Left lobe of liver (tissue), 2 donors: ENCODE results near the gene PMFBP1. TPM values are rescaled to one million over a fixed set of nuclear protein-coding genes. Genes with fewer than 3 reads are reported as not detected.

Source experiments
- ATAC-seq: fragments of 200-7000 bp; cut with Tn5 transposase; one replicate; pipeline ENCODE4 v1.9.1; 2020; ENCODE audit warnings: mild to moderate bottlenecking, moderate library complexity
- DNase-seq: peaks from one replicate; pipeline ENCODE4 v3.0.0-alpha.2; 2020; ENCODE audit warnings: low spot score
- total RNA-seq: library from RNA; stranded (reverse); gene quantifications from one replicate; pipeline ENCODE4 v1.2.1, GENCODE V29; 2021
- donor health status: DM: no; HTN: no; CAD: no; lungs with moderate emphysema.
- donor health status: DM: no; HTN: yes; CAD: no.

Gene PMFBP1
- total RNA-seq, 1 donor from 2014 or later = 0.48 TPM

GRCh38 chr16:72187551-72187950 is 15.6 kb upstream of the PMFBP1 start:
- ATAC-seq = no peak
- DNase-seq = no peak

- ATAC-seq (no peak), DNase-seq (no peak)
Measured at GRCh38 chr16:72182976-72183375, 11.0 kb upstream of the PMFBP1 start.

GRCh38 chr16:72179204-72179970 is 7.4 kb upstream of the PMFBP1 start:
- ATAC-seq (no peak), DNase-seq (no peak)

GRCh38 chr16:72174726-72175125 is 2.8 kb upstream of the PMFBP1 start:
- no peak for DNase-seq
- ATAC-seq = no peak

- DNase-seq (no peak), ATAC-seq (no peak)
Measured at GRCh38 chr16:72173997-72174396, 2.0 kb upstream of the PMFBP1 start.

GRCh38 chr16:72171236-72171635 is 719 bp downstream of the PMFBP1 start:
- DNase-seq (no peak), ATAC-seq (no peak)

GRCh38 chr16:72169708-72170107 is 2.2 kb downstream of the PMFBP1 start:
- DNase-seq = no peak
- no peak for ATAC-seq

GRCh38 chr16:72168365-72168764 is 3.6 kb downstream of the PMFBP1 start:
- no peak for ATAC-seq
- DNase-seq = no peak

- no peak for DNase-seq
- ATAC-seq = no peak
Measured at GRCh38 chr16:72166954-72167561, 4.9 kb downstream of the PMFBP1 start.

GRCh38 chr16:72166151-72166550 is 5.8 kb downstream of the PMFBP1 start:
- ATAC-seq (no peak), DNase-seq (no peak)

GRCh38 chr16:72164691-72165090 is 7.3 kb downstream of the PMFBP1 start:
- ATAC-seq (no peak), DNase-seq (no peak)

- DNase-seq (no peak), ATAC-seq (no peak)
Measured at GRCh38 chr16:72162105-72162692, 9.8 kb downstream of the PMFBP1 start.

- DNase-seq (no peak), ATAC-seq (no peak)
Measured at GRCh38 chr16:72159801-72160200, 12.2 kb downstream of the PMFBP1 start.

GRCh38 chr16:72159386-72159785 is 12.6 kb downstream of the PMFBP1 start:
- DNase-seq = no peak
- ATAC-seq = no peak

- ATAC-seq = no peak
- no peak for DNase-seq
Measured at GRCh38 chr16:72149676-72150464, 22.1 kb downstream of the PMFBP1 start.

GRCh38 chr16:72142476-72142875 is 29.5 kb downstream of the PMFBP1 start:
- ATAC-seq = no peak
- no peak for DNase-seq

- DNase-seq (no peak), ATAC-seq (no peak)
Measured at GRCh38 chr16:72139908-72140307, 32.0 kb downstream of the PMFBP1 start.

- ATAC-seq (peak; percentile 75), DNase-seq (no peak)
Measured at GRCh38 chr16:72138064-72138572, 33.8 kb downstream of the PMFBP1 start.

- DNase-seq (no peak), ATAC-seq (peak; percentile 37)
Measured at GRCh38 chr16:72137380-72138063, 34.4 kb downstream of the PMFBP1 start.

- ATAC-seq (no peak), DNase-seq (no peak)
Measured at GRCh38 chr16:72134507-72134906, 37.4 kb downstream of the PMFBP1 start.

GRCh38 chr16:72132726-72133125 is 39.2 kb downstream of the PMFBP1 start:
- ATAC-seq = no peak
- DNase-seq = no peak
